ENCODE results near the gene ICA1. TPM values are rescaled to one million over a fixed set of nuclear protein-coding genes. Genes with fewer than 3 reads are reported as not detected.
"Not testable (repeated sequence)": the region's sequence is repeated elsewhere in the genome, so short reads cannot be mapped to it uniquely, and the experiment has no call there.

The ICA1 gene
- total RNA-seq, 4 donors from 2014 or later = 4.1 to 7.4 (median 5.8) TPM

DNA sequence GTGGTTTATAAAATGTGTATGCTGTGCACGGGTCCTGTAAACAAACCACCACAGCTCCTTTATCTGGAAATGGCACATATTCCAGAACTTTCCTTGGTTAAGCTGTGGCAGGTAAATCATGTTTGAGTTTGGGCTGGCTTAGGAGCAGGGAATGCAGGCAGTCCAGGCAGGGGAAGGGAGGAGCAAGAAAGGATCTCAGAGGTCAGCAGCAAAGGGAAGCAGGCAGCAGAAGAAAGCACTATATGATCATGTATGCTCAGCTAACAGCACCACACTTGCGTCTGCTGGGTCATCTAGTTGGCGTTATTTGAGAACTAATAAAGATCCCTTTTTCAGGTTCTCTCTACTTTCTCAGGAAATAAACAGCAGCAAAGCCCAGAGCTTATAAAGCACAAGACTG, 7.8 kb downstream of the ICA1 start:
- peaks cover 0 to 9% (median 0%) of the 10 kb centered on the region in 4 donors for H3K4me1 ChIP-seq
- H3K27me3 ChIP-seq = peaks cover 0 to 15% (median 0%) of the 10 kb centered on the region in 4 donors
- TF ChIP-seq POLR2AphosphoS5 (IDR thresholded peaks at IDR 0.05) (no peak), EP300 (IDR thresholded peaks at IDR 0.05) (no peak), POLR2A (IDR thresholded peaks at IDR 0.05; ENCODE audit: low read depth) (no peak)
- TF ChIP-seq, protein P1, sequence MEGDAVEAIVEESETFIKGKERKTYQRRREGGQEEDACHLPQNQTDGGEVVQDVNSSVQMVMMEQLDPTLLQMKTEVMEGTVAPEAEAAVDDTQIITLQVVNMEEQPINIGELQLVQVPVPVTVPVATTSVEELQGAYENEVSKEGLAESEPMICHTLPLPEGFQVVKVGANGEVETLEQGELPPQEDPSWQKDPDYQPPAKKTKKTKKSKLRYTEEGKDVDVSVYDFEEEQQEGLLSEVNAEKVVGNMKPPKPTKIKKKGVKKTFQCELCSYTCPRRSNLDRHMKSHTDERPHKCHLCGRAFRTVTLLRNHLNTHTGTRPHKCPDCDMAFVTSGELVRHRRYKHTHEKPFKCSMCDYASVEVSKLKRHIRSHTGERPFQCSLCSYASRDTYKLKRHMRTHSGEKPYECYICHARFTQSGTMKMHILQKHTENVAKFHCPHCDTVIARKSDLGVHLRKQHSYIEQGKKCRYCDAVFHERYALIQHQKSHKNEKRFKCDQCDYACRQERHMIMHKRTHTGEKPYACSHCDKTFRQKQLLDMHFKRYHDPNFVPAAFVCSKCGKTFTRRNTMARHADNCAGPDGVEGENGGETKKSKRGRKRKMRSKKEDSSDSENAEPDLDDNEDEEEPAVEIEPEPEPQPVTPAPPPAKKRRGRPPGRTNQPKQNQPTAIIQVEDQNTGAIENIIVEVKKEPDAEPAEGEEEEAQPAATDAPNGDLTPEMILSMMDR (IDR thresholded peaks at IDR 0.05) = no peak
- H3K4me3 ChIP-seq = no peak overlapping the region
- no peak for DNase-seq (ENCODE audit: extremely low spot score)
- H3K9me3 ChIP-seq = no peaks in the 10 kb centered on the region
- no peaks in the 10 kb centered on the region for H3K36me3 ChIP-seq
- WGBS = 66% methylated on average over 3 of the region's 3 CpGs
- intact Hi-C loops (cut with DNase I) = no loop called here
- no peak overlapping the region for H3K27ac ChIP-seq (replicated peaks in 1 of 4)

DNA sequence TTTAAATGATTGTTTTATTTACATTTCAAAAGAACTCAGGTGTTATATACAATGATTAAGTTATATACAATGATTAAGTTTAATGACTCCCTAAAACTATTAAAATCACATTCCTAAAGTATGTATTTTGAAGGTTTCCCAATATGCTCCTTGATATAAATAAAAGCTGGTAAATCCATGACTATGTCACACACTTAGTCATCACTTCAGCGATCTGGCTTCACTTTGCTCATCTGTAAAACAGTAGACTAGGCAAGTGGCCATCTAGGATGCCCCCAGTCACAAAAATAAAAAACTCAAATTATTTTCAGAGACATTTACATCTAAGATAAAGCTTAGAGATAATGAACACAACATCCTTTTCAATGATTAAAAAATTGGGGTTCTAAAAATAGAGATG, 10.8 kb downstream of the ICA1 start:
- Histone ChIP-seq H3K9me3 (no peaks in the 10 kb centered on the region), H3K4me1 (peaks cover 0 to 9% (median 0%) of the 10 kb centered on the region in 4 donors), H3K36me3 (no peaks in the 10 kb centered on the region), H3K27ac (replicated peaks in 1 of 4) (no peak overlapping the region), H3K4me3 (no peak overlapping the region), H3K27me3 (no peaks in the 10 kb centered on the region)
- WGBS = 75% methylated on average over 1 of the region's 1 CpG
- no peak for DNase-seq (ENCODE audit: extremely low spot score)
- TF ChIP-seq POLR2A (IDR thresholded peaks at IDR 0.05; ENCODE audit: low read depth) (no peak), EP300 (IDR thresholded peaks at IDR 0.05) (no peak), POLR2AphosphoS5 (IDR thresholded peaks at IDR 0.05) (no peak)
- TF ChIP-seq, protein P1 (IDR thresholded peaks at IDR 0.05) = no peak
- intact Hi-C loops (cut with DNase I) = no loop called here

DNA sequence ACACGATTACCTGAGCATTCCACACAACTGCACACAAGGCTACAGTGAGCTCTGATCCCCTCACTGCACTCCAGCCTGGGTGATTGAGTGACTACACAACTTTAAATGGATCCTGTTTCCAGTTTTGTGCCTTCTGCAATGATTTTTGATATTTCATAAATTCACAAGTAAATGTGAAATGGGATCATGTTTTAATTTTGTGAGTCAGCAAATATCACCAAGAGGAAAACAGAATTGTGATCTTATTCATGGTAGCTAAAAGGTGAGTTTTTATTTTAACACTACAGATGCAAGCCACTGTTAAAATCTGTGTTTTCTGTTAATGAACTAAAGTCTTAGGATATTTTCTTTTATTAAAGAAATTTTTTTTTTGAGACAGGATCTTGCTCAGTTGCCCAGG, 11.4 kb downstream of the ICA1 start:
- no peak overlapping the region for H3K4me3 ChIP-seq
- H3K9me3 ChIP-seq = no peaks in the 10 kb centered on the region
- H3K36me3 ChIP-seq = no peaks in the 10 kb centered on the region
- no peak overlapping the region for H3K27ac ChIP-seq (replicated peaks in 1 of 4)
- intact Hi-C loops (cut with DNase I) = no loop called here
- TF ChIP-seq POLR2AphosphoS5 (IDR thresholded peaks at IDR 0.05) = no peak
- no peak for TF ChIP-seq POLR2A (IDR thresholded peaks at IDR 0.05; ENCODE audit: low read depth)
- no peak for TF ChIP-seq EP300 (IDR thresholded peaks at IDR 0.05)
- TF ChIP-seq, protein P1 (IDR thresholded peaks at IDR 0.05) = no peak
- peaks cover 0 to 9% (median 0%) of the 10 kb centered on the region in 4 donors for H3K4me1 ChIP-seq
- H3K27me3 ChIP-seq = no peaks in the 10 kb centered on the region
- WGBS = 87% methylated on average over 1 of the region's 1 CpG
- DNase-seq (ENCODE audit: extremely low spot score) = no peak

DNA sequence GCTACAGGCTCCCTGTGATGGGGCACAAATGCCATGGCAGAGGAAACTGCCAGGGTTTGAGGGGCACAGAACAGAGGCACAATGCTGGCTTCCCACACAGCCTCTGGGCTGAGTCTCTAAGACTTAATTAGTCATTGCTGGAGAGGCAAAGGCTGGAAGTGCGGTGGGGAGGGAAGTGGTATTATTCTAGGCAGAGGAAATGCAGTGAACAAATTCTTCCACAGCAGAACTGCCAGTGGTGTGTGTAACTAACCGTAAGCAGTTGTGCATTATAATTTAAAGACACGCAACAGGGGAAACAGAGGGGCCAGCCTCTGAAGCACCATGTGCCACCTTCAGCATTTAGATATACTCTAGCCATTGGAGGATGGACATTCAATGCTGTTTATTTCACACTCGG, 12.8 kb downstream of the ICA1 start:
- Histone ChIP-seq H3K27me3 (no peaks in the 10 kb centered on the region), H3K4me3 (no peak overlapping the region), H3K27ac (replicated peaks in 1 of 4) (no peak overlapping the region), H3K36me3 (no peaks in the 10 kb centered on the region), H3K9me3 (peaks cover 0 to 2% (median 0%) of the 10 kb centered on the region in 4 donors), H3K4me1 (peaks cover 0 to 6% (median 0%) of the 10 kb centered on the region in 4 donors)
- 81% methylated on average over 4 of the region's 4 CpGs for WGBS
- TF ChIP-seq POLR2A (IDR thresholded peaks at IDR 0.05; ENCODE audit: low read depth) (no peak), POLR2AphosphoS5 (IDR thresholded peaks at IDR 0.05) (no peak), EP300 (IDR thresholded peaks at IDR 0.05) (no peak)
- TF ChIP-seq, protein P1 (IDR thresholded peaks at IDR 0.05) = no peak
- no peak for DNase-seq (ENCODE audit: extremely low spot score)
- intact Hi-C loops (cut with DNase I) = no loop called here

DNA sequence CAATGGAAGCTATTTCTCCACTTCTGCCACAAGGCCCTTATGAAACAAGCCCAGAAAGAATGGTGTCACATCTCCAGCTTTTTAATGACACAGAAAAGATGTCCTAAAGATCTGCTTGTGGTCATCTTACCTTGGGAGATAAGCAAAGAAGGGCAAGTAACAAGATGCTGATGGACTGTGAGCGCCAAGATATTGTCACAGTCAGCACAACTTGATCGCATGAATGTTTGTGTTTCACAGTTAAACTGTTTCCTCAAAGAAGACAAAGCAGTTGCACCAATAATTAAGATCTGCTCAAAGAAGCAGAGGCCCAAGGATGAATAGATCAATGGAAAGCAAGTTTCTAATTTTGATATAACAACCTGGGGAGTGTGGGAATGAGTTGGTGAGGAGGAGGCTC, 15.9 kb downstream of the ICA1 start:
- no peak for DNase-seq (ENCODE audit: extremely low spot score)
- no peak for TF ChIP-seq EP300 (IDR thresholded peaks at IDR 0.05)
- TF ChIP-seq POLR2A (IDR thresholded peaks at IDR 0.05; ENCODE audit: low read depth) = no peak
- no peak for TF ChIP-seq POLR2AphosphoS5 (IDR thresholded peaks at IDR 0.05)
- TF ChIP-seq, protein P1 (IDR thresholded peaks at IDR 0.05) = no peak
- no peak overlapping the region for H3K27ac ChIP-seq (replicated peaks in 1 of 4)
- intact Hi-C loops (cut with DNase I) = no loop called here
- H3K9me3 ChIP-seq = peaks cover 0 to 7% (median 6%) of the 10 kb centered on the region in 4 donors
- 87% methylated on average over 2 of the region's 2 CpGs for WGBS
- H3K4me3 ChIP-seq = no peak overlapping the region
- H3K36me3 ChIP-seq = no peaks in the 10 kb centered on the region
- H3K4me1 ChIP-seq = no peaks in the 10 kb centered on the region
- no peaks in the 10 kb centered on the region for H3K27me3 ChIP-seq

DNA sequence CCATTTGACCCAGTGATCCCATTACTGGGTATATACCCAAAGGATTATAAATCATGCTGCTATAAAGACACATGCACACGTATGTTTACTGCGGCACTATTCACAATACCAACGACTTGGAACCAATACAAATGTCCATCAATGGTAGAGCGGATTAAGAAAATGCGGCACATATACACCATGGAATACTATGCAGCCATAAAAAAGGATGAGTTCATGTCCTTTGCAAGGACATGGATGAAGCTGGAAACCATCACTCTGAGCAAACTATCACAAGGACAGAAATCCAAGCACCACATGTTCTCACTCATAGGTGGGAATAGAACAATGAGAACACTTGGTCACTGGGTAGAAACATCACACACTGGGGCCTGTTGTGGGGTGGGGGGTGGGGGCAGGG, 16.9 kb downstream of the ICA1 start:
- H3K36me3 ChIP-seq; H3K27ac ChIP-seq (replicated peaks in 1 of 4); H3K4me1 ChIP-seq; intact Hi-C loops (cut with DNase I); H3K27me3 ChIP-seq; DNase-seq (ENCODE audit: extremely low spot score); H3K9me3 ChIP-seq; H3K4me3 ChIP-seq: not testable (repeated sequence)
- WGBS = 95% methylated on average over 5 of the region's 5 CpGs

DNA sequence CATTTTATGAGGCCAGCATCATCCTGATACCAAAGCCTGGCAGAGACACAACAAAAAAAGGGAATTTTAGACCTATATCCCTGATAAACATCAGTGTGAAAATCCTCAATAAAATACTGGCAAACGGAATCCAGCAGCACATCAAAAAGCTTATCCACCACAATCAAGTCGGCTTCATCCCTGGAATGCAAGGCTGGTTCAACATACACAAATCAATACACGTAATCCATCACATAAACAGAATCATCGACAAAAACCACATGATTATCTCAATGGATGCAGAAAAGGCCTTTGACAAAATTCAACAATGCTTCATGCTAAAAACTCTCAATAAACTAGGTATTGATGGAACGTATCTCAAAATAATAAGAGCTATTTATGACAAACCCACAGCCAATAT, 18.9 kb downstream of the ICA1 start:
- H3K9me3 ChIP-seq; H3K36me3 ChIP-seq; intact Hi-C loops (cut with DNase I); H3K4me1 ChIP-seq; H3K27me3 ChIP-seq; H3K27ac ChIP-seq (replicated peaks in 1 of 4); H3K4me3 ChIP-seq; DNase-seq (ENCODE audit: extremely low spot score): not testable (repeated sequence)
- WGBS = 92% methylated on average over 5 of the region's 5 CpGs

All from esophagus muscularis mucosa (tissue), 4 donors.